ENCODE data around the gene ENG.
A peak's percentile ranks its signal among the peaks of the same experiment; 100 is the strongest.

Gene ENG

DNA sequence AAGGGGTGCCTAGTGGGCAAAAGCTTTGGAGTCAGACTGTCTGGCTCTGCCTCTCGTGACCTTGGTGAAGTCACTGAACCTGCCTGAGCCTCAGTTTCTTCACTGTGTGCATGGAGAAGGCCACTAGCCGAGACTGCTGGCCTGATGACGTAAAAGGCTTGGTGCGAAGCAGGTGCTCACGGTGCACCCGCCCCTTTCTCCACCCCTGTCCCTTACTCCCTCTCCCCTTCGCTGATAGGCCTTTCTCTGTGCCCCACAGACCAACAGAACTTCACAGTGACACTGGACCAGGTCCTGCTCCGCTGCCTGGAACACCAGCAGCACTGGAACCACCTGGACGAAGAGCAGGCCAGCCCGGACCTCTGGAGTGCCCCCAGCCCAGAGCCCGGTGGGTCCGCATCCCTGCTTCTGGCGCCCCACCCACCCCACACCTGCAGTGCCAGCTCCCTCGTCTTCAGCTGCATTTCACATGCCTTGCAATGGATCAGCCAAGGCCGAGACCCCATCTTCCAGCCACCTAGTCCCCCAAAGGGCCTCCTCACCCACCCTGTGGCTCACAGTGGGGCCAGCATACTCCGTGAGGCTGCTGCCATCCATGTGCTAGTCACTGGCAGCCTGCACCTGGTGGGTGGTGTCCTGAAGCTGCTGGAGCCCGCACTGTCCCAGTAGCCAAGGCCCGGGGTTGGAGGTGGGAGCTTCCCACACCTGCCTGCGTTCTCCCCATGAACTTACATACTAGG is 41.4 kb downstream of the ENG start:
- no peak for DNase-seq

DNA sequence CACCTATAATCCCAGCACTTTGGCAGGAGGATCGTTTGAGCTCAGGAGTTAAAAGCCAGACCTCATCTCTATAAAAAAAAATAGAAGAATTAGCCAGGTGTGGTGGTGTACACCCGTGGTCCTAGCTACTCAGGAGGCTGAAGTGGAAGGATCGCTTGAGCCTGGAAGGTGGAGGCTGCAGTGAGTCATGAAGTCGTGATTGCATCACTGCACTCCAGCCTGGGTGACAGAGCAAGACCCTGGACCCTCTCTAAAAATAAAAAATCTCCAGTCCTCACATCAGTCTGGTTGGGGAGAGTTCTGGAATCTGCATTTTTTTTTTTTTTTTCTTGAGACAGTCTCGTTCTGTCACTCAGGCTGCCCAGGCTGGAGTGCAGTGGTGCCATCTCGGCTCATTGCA is 42.4 kb downstream of the ENG start:
- DNase-seq, result no peak

DNA sequence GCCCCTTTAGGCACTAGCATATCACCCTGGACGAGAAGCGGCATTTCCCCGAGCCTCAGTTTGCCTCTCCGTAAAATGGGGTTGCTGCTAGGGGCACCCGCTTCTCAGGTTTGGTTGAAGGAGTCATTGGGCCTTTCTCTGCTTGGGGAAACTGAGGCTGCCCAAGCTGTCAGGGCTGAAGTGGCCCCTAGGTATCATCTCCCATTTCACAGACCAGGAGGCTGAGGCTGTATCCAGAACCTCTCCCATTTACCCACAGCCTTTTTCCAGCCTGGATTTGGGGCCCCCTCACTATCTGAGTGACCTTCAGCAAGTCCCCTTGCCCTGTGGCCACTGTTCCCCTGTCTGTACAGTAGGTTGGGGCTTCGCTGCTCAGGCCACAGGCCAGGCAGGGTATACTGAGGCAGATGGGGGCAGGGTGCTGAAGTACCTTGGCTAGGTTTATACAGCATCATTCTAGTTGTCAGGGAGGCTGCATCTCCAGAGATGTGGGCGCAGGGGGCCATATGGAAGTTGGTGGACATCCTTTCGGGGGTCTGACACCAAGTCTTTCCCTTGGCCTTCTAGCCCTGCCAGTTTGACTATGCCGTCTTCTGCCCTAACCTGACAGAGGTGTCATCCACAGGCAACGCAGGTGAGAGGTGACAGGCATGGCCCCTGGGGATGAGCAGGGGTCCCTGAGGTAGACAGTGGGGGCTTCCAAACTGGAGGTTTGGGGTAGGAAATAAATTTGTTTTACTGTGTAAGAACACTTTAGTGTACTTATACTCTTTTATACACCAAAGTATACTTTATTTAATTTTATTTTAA is 43.9 kb downstream of the ENG start:
- no peak for DNase-seq

DNA sequence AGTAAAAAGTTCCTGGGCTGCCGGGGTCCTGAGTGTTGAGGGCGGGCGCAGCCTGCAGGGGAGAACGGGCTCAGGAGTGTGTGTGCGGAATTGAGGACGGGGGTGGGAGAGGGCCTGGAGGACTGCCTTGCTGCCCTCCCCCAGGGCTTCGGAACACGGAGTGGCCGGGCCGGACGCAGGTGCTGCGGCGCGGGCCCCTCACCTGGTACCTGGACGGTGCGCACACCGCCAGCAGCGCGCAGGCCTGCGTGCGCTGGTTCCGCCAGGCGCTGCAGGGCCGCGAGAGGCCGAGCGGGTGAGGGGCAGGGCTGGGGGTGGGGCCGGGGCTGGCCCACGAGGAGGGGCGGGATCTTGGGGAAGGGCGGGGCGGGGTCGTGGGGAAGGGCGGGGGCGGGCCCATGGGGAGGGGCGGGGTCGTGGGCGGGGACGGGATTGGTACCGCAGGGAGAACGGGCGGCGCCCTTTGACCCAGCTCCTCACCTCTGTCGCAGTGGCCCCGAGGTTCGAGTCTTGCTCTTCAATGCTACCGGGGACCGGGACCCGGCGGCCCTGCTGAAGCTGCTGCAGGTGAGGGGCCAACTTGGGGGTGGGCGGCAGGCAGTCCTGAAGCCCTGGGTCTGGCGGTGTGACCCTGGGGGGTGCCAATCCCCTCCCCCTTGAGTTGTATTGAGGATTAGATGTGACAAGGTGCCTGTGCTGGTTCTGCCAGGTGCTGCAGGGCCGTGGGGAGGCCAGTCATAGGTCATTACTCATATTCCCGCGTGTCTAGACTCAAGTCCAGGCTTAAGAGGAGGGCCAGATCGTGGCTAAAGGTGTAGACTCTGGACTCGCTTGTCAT is 44.7 kb downstream of the ENG start:
- DNase-seq, result no peak

DNA sequence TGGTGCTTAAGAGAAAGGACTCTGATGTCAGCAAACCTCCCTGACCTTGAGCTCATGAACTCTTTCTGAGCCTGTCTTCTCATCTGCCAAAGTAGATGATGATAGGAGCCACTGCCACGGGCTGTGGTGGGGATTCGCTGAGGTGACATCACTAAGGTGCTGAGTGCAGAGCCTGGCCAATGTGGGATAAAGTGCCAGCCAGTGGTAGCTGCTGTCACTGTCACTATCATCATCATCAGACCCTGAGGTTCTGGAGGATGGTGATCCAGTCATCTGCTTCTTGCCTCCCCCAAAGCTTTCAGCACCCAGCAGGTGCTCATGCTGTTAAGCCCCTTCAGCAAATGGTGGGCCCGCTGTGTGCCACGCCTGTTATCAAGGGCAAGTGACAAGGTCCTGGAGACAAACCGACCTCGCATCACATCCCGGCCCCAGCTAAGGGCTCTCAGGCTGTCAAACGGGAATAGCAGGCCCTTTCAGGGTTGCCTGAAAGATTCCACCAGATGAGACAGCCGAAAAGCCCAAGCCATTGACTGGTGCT is 45.4 kb downstream of the ENG start:
- no peak for DNase-seq

DNA sequence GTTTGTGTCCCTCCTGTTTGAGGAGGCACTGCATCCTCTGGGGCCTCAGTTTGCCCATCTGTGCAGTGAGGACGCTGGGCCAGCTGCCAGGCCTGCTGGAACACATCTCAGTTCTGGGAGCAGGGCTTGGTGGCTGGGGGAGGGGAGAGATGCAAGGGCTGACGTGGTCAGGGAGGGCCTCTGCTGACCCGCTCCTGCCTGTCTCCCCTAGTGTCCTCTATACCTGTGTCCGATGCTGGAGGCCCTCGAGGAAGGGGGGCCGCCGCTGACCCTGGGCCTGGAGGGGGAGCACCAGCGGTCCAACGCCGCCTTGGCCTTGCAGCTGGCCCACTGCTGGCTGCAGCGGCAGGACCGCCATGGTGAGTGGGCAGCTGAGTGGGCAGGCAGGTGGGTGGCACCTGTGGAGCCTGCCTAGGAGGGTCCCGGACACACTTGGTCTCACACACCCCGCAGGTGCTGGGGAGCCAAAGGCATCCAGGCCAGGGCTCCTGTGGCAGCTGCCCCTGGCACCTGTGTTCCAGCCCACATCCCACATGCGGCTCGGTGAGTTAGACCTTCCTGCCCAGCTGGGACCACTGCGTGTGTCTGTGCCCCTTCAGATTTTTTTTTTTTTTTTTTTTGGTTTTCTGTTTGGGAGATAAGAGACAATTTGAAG is 46.0 kb downstream of the ENG start:
- no peak for DNase-seq

DNA sequence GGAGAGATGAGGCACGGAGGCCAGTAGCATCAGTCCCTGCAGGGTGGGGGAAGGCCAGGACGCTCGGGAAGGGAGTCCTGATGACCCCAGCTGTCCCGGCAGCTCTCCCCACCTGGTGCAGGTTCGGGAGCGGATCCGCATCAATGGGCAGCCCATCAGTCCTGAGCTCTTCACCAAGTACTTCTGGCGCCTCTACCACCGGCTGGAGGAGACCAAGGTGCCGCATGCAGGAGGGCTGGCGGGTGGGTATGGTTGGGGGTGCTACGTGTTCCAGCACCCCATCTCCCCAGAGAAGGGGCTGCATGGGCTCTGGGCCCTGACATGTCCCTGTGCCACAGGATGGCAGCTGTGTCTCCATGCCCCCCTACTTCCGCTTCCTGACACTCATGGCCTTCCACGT is 47.6 kb downstream of the ENG start:
- no peak for DNase-seq

DNA sequence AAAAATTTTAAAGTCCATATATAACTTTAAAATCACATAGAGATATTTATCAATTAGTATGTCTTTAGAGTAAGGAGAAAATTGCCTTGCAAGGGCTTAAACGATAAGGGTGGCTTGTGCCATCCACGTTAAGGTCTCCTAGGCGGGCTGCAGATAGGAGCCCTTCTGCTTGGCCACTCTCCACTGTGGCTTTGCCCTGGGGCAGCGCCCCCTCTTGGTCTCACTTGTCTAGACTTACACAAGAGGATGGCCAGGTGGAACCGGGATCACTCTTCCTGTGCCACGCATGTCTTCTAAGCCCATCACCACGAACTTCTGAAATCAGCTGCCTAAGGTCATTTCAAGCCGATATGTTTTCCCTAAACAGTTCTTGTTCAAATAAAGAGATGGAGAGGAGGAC is 48.8 kb downstream of the ENG start:
- DNase-seq, result peak; percentile 37

DNA sequence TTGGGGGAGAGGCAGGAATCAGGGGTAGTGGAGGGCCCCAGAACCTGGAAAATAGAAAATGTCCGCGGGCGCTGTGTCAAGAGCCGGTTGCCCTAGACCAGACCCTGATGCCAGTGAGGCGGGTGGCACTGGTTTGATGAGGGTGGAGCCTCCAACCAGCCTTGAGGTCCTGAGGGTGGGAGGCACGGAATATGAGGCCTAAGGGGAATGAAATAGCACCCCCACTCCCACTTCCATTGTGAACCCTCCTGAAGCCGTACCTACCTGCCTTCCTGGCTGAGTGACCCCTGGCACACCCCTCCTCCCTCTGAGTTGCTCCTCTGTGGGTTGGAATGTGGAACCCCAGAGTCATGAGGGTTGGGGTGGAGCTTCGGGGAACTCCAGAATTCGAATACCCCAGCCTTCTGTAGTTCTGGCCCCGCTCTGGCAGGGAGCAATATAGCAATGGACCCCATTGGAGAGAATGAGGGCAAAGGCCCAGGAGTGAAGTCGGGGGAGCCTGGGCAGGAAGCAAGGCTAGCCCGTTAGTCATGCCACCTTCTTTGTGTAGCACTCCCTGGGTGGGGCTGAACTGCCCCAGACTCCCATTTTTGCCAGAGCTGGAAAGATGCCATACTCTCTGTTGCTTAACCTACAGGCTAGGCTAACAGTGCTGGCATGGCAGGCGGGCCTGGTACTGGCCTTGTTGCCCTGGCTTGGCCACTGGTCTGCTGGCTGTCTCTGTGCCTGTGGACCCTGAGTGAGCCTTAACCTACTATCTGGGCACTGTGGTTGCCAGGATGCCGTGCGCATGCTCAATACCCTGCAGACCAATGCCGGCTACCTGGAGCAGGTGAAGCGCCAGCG is 50.7 kb downstream of the ENG start:
- peak; percentile 40 for DNase-seq

DNA sequence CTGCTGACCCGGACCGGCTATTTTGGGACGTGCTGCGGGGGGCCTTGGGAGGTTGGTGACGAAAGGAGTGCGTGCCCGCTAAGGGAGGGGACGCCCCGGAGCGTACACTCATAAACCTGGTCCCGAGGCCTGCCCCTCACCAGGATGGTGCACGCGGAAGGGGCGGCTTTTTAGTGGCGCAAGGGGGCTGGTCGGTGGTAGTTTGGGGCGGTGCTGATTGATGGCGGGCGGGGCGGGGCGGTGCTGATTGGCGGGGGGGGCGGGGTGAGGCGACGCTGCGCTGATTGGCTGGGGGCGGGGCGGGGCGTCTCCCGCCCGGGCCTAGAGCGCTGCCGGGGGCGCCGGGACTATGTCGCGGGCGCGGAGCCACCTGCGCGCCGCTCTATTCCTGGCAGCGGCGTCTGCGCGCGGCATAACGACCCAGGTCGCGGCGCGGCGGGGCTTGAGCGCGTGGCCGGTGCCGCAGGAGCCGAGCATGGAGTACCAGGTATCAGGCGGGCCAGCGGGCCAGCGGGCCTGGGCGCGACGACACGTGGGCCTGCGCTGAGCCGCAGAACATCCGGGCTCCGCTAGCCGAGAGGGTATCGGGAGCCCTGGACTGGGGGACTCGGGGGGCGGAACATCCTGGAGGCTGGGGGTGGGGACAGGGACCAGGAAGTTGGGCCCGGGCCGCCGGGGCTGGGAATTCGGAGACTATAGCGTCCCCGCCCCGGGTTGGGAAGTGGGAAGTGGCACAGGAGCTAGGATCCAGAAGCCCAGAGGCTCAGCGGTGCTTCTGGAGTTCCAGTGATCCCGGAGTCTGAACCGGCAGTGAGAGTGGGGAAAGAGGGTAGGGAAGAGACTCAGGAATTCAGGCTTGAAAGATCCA is 51.6 kb downstream of the ENG start, which contains the start of gene FPGS:
TSS of gene FPGS (plus strand) at position 307 of the 868 bp plus-strand sequence. CDS start at position 350, 43 bp downstream.
- DNase-seq, result peak; percentile 85

DNA sequence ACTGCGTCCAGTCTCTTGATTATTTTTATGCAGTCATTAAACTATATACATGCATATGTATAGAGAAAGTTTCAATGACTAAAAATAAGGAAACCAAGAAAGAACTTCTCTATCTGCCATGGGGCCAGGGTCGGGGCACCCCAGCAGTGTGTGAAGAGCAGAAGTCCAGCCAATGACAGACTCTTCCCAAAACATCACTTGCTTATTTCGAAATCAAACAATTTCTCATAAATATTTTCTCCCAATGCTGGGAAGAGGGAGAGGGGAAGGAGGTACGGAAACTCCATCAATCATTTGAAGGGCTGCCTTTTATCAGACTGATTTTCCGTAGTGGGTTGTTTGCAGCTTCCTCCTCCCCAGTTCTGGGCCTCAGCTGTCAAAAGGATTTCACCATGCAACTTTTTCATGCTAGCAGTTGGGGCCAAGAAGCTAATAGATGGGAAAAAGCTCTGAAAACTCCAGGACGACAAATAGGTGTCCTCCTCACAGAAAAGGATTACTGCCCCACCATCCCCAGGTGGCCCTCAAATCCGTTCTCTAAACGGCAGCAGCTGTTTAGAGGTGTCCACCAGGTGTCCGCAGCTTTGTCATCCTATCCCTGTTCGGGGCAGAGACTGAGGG is 52.4 kb downstream of the ENG start:
- peak; percentile 73 for DNase-seq

DNA sequence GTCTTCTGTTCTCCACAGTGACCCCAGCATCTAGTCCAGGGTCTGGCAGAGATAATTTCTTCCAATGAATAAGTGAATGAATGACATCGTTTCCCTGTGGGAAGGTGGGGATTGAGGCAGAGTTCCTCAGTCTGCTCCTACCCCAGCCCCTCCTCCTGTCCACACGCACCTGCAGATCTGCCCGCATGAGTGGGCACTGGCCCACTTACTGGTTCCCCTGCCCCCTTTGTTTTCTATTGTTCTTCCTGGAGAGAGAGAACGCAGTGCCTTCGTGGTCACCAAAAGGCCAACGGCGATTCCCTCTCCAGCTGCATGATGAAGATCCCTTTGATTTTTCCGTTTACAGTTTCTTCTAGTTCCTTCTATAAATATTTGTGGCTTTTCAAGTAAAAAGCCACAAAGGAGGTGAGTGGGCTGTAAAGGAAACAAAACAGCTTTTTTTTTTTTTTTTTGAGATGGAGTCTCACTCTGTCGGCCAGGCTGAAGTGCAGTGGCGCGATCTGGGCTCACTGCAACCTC is 57.5 kb downstream of the ENG start:
- DNase-seq, result no peak

DNA sequence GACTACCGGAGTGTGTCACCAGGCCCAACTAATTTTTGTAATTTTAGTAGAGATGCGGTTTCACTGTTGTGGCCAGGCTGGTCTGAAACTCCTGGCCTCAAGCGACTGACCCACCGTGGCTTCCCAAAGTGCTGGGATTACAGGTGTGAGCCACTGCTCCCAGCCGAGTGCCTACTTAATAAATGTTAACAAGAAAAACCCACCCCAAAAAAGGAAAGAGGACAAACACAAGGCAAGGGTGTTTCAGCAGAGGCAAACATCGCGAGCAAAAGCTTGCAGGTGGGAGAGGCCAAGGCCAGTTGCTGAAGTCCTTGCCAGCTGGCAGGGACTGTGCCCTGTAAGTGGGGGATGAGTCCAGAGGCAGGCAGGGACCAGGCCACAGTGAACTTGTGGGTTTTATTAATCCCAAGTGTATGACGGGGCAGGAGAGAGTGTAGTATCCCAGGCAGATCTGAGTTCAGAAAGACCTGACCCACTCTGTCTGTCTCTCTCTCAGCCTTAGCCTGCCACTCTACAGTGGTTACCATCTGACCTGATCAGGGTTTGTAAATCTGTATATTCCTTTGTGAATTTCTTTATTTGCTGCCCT is 58.1 kb downstream of the ENG start:
- no peak for DNase-seq

DNA sequence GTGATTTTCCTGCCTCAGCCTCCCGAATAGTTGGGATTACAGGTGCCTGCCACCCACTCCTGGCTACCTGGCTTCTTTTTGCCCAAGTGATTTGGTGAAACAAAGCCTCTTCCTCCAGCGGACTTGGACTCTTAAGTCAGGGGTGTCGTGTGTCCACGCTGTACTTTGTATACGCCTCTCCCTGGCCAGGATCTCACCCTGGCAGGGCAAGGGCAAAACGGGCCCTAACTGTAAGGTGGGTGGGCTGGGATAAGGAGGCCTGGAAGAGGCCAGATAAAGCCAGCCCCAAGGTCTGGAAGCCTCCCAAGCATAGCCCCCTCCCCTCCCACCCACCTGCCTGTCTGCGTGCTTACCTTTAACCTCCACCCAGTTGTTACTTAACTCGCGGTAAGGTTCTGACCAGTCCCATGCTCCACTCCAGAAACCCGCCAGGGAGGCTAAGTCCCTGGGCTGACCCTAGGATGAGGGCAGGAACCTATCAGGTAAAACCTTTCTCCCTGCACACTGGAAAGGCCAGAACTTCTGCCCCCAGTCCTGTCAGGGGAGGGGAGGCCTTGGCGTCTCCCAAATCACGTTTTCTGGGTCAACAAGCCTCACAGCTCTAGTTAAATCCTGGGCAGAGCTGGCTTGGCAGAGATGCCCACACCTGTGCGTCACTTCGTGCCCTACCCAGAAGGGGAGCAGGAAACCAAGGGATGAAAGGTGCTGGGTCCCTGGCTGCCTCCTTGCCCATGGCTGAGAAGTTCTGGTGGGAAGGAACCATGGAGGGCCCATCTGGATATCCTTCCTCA is 60.3 kb downstream of the ENG start:
- no peak for DNase-seq

DNA sequence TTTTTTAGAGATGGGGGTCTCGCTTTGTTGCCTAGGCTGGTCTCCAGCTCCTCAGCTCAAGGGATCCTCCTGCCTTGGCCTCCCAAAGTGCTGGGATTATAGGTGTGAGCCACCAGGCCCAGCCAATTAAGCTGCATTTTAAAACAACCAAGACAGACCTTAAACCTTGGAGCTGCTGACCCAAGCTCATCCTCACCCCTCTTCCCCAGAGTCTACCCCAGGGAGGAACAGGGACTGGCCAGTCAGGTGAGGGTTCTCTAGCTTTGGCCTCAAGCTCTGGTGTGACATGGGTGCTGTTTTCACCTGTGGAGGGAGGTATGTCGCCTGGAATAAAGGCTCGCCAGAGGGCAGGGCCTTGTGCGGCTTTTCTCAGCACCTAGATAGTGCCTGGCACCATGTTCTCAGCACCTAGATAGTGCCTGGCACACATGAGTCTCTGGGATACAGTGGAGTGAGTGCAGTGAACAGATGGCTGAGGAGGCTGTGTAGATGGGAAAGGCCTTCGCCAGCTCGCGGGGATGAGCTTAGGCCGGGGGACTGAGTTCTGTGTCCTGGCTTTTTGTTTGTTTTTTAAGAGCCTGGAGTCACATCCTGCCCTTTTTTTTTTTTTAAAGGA is 61.3 kb downstream of the ENG start:
- no peak for DNase-seq

DNA sequence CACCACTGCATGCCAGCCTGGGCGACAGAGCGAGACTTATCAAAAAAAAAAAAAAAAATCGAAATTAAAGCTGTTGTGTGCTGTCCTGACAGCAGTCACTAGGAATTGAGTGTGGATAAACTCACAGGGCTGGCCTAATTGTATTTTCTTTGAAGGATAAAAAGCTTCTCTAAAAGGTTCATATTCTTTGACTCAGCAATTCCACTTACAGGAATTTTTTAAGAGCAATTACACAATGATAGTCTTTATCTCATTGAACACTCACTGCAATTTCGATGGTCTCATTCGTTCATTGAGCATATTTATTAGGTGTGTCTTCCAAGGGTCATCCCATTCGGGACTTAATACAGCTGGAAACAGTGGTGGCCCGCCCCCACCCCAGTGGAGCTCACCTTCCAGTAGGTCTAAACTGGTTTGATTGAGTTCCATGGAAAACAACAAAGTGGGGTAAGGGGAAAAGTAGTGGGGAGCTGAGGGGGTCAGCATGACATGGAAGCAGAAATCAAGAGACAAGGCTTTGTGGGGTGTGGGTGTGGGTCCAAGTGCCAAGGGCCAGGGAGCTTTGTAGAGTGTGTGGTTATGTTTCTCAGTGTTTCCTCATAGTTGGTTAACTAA is 61.9 kb downstream of the ENG start:
- no peak for DNase-seq

DNA sequence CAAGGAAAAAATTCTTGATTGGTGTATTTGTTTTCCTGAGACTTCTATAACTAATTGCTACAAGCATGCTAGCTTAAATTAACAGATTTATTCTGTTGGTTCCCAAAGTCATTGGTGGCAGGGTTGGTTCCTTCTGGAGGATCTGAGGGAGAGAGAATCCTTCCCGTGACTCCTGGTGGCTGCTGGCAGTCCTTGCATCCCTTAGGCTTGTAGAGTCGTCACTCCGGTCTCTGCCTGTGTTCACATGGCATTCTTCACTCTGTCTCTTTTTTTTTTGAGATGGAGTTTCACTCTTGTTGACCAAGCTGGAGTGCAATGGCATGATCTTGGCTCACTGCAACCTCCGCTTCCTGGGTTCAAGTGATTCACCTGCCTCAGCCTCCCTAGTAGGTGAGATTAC is 63.4 kb downstream of the ENG start:
- DNase-seq, result no peak
